SK-N-SH (cell line): Measurements from ENCODE around the gene ASPDH.

Source experiments
- CTCF ChIP-seq: fragments of 200-600 bp; sonication (generic); IDR thresholded peaks from 2 replicates; pipeline ENCODE4 v1.6.1; 2017; ENCODE audit warnings: antibody characterized with exemption, mild to moderate bottlenecking, moderate library complexity
- MAX ChIP-seq: IDR thresholded peaks from 2 replicates; pipeline ENCODE4 v1.4.0; 2012; ENCODE audit warnings: low read depth
- POLR2AphosphoS5 ChIP-seq: IDR thresholded peaks from 2 replicates; pipeline ENCODE4 v1.6.1; 2012; ENCODE audit warnings: low read depth, low read length
- RXRA ChIP-seq: IDR thresholded peaks from 2 replicates; pipeline ENCODE4 v1.4.0; 2012; ENCODE audit warnings: low read depth, mild to moderate bottlenecking, borderline replicate concordance
- TEAD4 ChIP-seq: IDR thresholded peaks from 2 replicates; pipeline ENCODE4 v1.4.0; 2012; ENCODE audit warnings: mild to moderate bottlenecking, borderline replicate concordance; ENCODE audit not compliant: insufficient read depth

DNA sequence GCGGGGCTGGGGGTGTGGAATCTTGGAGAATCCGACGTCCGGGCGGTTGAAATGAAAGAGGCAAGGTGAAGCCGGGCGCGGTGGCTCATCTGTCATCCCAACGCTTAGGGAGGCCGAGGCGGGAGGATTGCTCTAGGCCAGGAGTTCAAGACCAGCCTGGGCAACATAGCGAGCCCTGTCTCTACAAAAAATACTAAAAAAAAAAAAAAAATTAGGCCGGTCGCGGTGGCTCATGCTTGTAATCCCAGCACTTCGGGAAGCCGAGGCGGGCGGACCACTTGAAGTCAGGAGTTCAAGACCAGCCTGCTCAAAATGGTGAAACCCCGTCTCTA is 36.8 kb downstream of the ASPDH start:
- TF ChIP-seq CTCF (no peak), MAX (no peak; the same call in 1 of the 2 replicates), RXRA (no peak), TEAD4 (no peak), POLR2AphosphoS5 (no peak)
